ENCODE measurements around the gene TICRR. TPM values are rescaled to one million over a fixed set of nuclear protein-coding genes. Genes with fewer than 3 reads are reported as not detected.

The TICRR gene
- total RNA-seq, 1 donor: 1.6 TPM

GRCh38 chr15:89628301-89628700 is 53.0 kb downstream of the TICRR start:
- DNase-seq (ENCODE audit: low read depth in 2 of 3, low spot score in 2 of 3): no peak

- no peak for DNase-seq (ENCODE audit: low read depth in 2 of 3, low spot score in 2 of 3)
Measured at GRCh38 chr15:89628806-89629715, 53.8 kb downstream of the TICRR start.

GRCh38 chr15:89629829-89630228 is 54.6 kb downstream of the TICRR start:
- no peak for DNase-seq (ENCODE audit: low read depth in 2 of 3, low spot score in 2 of 3)

GRCh38 chr15:89630260-89630659 is 55.0 kb downstream of the TICRR start:
- DNase-seq (ENCODE audit: low read depth in 2 of 3, low spot score in 2 of 3): no peak

- DNase-seq (ENCODE audit: low read depth in 2 of 3, low spot score in 2 of 3): no peak
Measured at GRCh38 chr15:89630974-89631901, 56.0 kb downstream of the TICRR start.

- no peak for DNase-seq (ENCODE audit: low read depth in 2 of 3, low spot score in 2 of 3)
Measured at GRCh38 chr15:89631902-89632264, 56.6 kb downstream of the TICRR start.

- no peak for DNase-seq (ENCODE audit: low read depth in 2 of 3, low spot score in 2 of 3)
Measured at GRCh38 chr15:89632563-89633430, 57.5 kb downstream of the TICRR start.

GRCh38 chr15:89633585-89633984 is 58.3 kb downstream of the TICRR start:
- DNase-seq (ENCODE audit: low read depth in 2 of 3, low spot score in 2 of 3): no peak

- no peak for DNase-seq (ENCODE audit: low read depth in 2 of 3, low spot score in 2 of 3)
Measured at GRCh38 chr15:89640245-89640644, 65.0 kb downstream of the TICRR start.

- no peak for DNase-seq (ENCODE audit: low read depth in 2 of 3, low spot score in 2 of 3)
Measured at GRCh38 chr15:89641053-89641452, 65.8 kb downstream of the TICRR start.

GRCh38 chr15:89642106-89642505 is 66.8 kb downstream of the TICRR start:
- no peak for DNase-seq (ENCODE audit: low read depth in 2 of 3, low spot score in 2 of 3)

- DNase-seq (ENCODE audit: low read depth in 2 of 3, low spot score in 2 of 3): no peak
Measured at GRCh38 chr15:89645680-89646079, 70.4 kb downstream of the TICRR start.

GRCh38 chr15:89646416-89647141 is 71.3 kb downstream of the TICRR start:
- DNase-seq (ENCODE audit: low read depth in 2 of 3, low spot score in 2 of 3): no peak

- DNase-seq (ENCODE audit: low read depth in 2 of 3, low spot score in 2 of 3): peak; percentile 14 to 70 (median 51)
Measured at GRCh38 chr15:89647191-89647851, 72.1 kb downstream of the TICRR start.

GRCh38 chr15:89648106-89649012 is 73.1 kb downstream of the TICRR start:
- no peak for DNase-seq (ENCODE audit: low read depth in 2 of 3, low spot score in 2 of 3)

GRCh38 chr15:89649013-89649625 is 73.8 kb downstream of the TICRR start:
- DNase-seq (ENCODE audit: low read depth in 2 of 3, low spot score in 2 of 3): no peak

GRCh38 chr15:89649716-89650115 is 74.4 kb downstream of the TICRR start:
- no peak for DNase-seq (ENCODE audit: low read depth in 2 of 3, low spot score in 2 of 3)

GRCh38 chr15:89652131-89652530 is 76.9 kb downstream of the TICRR start:
- no peak for DNase-seq (ENCODE audit: low read depth in 2 of 3, low spot score in 2 of 3)

All from hematopoietic multipotent progenitor cell (in vitro differentiated cells).